Measurements from ENCODE around the gene CFAP99.

Gene CFAP99

DNA sequence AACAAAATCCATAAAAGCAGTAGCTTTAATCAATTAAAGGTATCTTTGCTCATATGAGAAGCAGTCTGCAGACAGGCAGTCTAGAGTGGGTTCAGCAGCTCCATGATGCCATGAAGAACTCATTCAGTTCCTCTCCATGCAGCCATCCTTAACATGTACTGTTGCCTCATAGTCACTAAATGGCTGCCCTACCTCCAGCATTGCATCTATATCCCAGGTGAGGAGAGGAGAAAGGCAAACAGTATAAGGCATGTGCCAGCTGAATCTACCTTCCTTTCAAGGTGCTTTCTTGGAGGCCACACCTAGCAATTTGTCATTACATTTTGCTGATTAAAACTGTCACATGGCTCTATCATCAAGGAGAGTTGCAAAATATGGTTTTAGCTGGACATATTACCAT lies 13.2 kb downstream of the CFAP99 start:
- no peak for DNase-seq

DNA sequence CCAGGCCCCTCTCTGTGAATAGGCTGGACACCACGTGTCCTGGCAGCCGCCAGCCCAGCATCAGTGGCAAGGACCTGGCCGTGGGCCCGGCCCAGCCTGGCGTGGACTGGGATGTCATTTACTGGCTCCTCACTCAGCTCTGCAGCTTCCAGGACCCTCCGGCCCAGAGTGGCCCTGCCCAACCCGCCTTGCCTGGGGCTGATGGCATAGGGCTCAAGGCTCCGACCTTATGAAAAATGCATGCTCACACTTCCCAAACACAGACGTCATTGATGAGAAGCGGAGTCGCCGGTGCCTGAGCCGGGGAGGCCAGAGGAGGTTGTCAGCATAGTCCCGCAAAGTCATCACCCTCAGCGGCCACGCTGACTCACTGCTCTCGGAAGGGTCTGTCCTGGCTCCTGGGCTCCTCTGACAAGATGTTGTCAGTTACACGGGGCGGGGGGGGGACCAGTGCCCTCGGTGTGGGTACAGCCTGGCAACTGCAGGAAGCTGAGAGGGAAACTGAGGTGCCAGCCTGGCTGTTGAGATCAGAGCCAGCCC lies 14.3 kb downstream of the CFAP99 start:
- no peak for DNase-seq

DNA sequence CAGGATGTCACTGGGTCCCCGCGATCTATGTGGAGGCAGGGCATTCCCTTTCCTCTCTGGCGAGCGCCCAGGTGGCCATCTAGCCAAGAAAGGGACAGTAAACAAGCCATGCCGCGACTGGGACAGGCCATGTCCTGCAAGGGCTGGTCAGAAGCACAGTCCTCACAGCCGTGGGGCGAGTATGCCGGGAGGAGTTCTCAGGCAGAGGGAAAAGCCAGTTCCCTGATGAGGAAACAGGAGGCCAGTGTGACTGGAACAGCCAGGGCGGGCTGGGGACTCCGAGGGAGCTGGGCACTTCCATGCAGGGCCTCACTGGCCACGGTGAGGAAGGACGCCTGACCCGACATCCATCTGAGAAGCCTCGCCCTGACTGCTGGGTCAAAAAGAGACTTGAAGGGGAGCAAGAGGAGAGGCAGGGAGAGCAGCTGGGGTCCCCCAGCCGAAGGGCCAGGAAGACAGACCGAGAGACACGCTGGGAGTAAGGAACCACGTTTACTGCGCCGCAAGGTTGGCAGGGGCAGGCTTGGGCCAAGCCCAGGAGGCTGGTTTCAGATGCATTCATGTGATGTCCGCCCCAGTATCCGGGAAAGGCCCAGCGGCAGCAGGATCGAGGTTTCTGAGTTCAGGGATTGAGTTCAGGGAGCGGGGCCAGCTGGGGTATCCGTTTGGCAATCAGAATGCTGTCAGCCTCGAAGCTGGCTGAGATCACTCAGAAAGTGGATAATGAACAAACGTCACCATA lies 15.0 kb downstream of the CFAP99 start:
- no peak for DNase-seq

DNA sequence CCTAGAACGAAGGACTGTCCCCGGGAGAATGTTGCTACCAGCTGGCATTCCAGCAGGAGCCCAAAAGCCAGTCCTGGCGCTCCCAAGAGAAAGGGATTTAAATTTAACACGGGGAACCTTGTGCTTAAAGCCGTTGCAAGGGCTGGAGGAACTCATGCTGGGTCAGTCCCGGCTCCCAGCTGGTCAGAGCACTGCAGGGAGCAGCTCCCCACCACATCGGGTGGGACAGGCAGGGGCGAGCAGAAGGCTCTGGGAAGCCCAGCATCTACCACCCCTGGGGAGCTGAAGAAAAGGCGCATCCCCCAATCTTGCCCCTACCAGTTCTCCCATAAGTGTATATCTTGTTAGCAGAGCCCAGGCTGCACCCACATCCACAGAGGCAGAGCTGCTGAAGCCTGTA lies 15.7 kb downstream of the CFAP99 start:
- no peak for DNase-seq

DNA sequence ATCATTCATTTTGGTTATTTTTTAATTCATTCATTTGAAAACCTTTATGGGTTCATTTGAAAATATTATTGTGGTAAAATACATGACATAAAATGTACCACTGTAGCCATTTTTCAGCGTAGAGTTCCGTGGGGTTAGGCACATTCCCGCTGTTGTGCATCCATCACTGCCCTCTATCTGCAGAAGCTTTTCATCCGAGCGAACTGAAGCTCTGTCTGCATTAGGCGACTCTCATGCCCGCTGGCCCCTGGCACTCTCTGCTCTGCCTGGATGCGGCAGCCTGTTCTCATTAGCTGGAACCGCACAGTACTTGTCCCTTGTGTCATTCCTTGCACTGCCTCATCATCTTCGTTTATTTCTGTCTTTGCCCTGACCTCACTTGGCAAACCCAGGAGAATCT lies 17.5 kb downstream of the CFAP99 start:
- DNase-seq: peak; percentile 77

DNA sequence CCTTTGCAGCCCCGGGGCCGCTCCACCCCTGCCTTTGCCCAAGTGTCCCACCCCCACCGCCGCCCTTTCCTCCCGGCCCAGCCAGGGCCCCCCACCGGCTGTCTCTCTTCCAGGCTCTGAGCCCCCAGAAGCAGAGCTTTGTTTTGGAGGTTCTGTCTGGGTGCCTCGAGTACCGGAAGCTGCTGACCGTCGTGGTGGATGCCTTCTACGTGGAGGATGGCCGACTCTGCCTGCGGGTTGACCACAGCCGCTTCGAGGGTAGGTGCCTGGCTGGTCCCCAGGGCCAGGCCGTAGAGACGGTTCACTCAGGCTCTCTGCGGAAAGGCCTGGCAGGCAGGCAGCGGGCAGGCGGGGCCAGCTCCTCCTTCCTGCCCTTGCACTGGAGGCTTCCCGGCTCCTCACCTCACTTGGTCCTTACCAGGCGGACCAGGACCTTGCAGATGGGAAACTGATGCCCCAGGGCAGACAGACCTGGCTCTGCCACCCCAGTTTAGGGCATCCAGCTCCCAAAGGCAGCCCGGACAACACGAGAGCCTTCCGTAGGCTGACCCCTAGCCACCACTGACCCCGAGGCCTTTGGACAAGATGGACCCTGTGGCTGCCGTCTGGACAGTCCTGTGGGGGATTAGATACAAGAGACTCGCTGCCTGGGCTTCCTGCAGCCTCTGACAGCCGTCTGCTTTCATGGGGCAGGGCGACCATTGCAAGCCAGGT lies 18.2 kb downstream of the CFAP99 start:
- no peak for DNase-seq

DNA sequence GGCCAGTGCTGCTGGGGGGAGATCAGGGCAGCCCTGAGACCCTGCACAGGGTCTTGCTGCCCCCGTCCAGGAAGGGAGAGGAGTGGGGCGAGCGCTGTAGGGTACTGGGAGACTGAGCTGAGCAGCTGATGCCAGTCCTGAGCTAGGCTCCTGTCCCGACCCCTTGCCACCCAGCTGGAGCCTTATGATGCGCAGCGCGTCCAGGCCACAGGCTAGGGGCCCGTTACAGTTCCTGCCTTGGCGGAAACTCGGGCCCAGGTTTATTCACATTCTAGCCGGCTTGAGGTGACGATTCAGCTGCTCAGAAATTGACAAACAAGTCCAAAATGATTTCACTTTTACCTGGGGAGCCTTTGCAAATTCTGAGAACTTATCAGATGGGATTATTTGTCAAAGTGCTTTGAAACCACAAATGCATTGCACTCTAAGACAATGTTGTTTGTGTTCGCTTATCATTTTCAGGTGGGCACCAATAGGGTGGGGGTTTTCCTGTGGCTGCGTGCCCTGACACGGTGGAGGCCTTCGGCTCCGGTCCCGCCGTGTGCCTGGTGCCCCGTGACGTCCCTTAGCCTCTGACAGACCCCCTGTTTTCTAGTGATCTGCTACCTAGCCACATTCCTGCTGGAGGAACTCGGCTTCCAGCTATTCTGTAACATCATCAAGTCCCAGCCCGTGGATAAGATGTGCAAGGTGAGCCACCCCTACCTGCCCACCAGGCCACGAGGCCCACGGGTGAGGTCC lies 18.9 kb downstream of the CFAP99 start:
- no peak for DNase-seq

DNA sequence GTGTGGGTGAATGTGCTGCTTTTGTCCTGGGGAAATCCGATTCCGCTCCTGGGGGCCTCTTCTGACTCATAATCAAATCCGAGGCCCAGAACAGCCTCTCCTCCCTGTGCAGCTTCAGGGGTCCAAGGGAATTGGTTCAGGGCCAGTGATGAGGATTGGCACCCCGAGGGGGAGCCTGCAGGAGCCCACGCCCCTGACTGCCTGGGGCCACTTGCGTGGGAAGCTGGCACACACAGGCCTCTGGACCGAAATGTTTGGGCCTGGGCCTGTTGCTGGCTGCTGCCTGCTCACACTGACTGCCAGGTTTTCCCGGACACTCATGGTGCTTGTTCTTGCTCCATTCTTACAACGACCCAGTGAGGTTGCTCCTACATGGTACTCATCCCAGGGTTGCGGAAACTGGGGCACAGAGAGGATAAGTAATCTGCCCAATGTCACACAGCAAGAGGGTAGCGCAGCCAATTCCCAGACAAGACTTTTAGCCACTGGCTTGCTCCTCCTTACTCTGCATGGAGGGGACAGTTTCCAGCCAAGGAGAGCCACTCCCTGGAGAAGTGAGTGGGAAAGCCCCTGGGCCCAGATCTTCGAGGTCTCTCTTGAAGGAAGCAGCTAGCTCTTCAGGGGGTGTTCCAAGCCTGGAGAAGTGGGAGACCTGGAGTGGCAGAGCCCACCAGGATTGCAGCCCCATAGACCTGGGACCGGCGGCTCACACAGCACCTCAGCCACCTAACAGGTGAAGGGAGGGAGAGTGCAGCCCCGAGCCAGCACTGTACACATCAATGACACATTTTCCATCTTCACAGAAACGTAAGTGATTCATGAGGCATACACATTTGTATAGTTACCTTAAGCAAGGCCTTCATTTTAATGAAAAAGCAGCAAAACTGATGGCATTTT lies 20.3 kb downstream of the CFAP99 start:
- no peak for DNase-seq

DNA sequence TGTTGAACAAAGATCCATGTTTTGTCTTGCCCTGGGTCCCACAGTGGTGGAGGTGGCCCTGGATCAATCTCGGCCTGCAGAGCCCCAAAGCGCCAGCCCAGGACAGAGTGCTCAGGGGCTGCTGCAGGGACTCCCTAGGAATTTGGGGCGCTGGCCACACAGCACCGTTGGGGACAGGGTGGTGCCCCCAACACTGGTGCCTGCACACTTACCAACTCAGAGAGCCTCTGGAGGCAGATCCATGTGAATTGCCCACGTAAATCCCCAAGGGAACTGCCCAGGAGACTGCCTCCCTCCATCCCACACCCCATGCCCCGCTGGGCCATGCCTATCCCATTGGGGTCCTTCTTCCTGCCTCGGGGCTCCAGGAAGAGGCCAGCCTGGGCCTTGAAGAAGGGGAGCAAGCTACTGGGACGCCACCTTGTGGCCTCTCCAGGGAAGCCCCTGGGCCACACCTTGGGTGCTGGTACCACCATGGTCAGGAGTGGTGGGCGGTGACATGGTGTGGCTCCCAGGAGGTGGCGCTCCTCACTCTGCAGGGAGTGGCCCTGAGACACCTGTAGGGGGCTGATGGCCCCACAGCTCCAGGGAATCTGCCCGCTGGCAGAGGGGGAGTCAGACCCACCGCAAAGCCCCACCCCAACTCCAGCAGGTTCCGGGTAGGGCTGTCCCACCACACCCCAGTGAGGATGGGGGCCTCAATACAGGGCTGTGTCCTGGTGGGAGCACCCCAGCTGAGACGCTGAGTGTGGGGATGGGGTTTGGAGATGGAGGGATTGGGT lies 22.8 kb downstream of the CFAP99 start:
- peak; percentile 92 for DNase-seq

DNA sequence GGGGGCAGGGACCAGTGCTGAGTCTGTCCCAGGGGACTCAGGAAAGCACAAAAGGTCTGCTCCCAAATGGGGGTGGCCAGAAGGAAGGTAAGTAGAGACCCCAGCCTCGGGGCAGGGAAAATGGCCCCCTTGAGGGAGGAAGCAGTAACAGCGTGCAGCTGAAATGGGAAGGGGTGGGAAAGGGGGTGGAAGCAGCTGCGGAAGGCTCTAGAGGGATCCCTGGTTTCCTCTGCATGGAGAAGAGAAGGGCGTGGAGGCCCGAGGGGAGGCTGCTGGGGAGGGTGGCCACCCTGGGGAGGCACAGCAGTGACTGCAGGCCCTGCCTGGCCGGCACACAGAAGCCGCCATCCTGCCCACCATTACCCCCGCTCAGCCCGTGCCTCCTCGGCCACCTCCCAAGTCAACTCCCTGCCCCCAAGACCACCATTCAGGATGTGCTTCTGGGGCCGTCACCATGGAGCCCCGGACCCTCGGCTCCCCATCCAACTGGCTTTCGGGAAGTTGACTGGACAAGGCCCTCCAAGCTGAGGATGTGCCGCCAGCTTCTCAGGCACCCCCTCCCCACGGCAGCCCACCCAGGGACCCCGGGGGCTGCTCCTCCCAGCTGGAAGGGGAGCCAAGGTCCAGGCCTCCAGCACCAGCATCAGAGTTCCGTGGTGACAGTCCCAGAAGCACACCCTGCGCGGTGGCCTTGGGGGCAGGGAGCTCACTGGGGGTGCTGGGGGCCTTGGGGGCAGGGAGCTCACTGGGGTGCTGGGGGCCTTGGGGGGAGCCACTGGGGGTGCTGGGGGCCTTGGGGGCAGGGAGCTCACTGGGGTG lies 23.6 kb downstream of the CFAP99 start:
- no peak for DNase-seq

DNA sequence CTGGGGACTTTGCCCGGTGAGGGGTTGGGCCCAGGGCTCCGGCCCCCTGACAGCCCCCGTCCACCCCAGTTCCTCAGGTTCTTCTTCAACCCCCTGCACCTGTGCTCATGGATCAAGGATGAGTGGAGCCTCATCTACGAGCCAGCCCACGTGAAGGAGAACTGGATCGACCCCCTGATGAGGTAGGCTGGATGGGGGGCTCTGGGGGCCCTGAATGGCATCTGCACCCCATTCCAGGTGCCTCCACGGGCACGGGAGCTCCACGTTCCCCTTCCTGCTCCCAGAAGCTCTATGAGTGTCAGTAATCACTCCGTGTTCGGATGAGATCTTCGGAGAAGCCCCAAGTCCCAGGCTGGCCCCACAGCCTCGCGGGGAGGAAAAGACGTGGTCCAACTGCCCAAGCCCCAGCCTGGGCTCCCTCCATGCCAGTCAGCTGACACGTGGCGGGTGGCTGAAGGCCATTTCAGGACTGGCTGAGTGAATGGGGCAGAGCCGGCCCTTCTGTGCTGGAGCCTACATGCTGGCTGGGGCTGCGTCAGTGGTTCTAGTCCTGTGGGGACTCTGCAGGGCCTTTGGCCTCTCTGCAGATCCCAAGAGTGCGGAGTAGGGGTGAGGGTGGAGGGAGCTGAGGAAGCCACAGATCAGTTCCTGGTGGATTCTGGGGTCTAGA lies 24.4 kb downstream of the CFAP99 start:
- DNase-seq: no peak

DNA sequence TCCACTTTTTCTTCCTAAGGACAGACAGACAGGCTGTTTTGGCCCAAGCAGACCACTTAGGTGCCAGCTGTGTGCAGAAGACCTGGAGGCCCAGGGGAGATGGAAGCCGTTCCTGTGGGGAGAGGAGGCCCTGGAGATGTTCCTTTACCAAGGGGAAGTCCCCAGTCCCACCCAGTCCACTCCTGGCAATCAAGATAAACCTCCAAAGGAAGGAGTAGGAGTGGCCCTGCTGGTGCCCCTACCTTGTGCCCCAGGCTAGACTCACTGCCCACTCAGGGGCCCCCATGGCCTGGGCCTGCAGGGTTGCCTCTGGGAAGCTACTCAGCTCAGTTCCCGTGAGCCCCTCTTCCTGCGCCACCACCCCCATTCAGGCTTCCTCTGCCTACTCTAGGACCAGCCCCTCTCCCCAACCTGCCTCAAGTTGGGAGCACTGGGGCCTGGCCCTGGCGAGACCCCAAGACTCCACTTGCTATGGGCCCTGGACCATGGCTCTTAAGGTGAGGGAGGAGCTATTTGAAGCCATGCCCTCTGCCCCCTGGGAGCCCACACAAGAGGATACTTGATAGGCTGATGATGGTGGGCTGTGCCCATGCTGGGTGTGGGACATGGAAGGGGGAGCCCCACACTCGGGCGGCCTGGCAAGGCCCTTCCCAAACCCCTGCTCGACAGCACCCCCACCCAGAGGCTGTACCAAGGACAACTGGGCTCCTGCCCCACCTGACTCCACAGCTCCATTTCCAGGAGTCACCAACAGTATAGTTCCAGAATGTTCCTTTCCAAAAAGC lies 25.4 kb downstream of the CFAP99 start:
- no peak for DNase-seq

DNA sequence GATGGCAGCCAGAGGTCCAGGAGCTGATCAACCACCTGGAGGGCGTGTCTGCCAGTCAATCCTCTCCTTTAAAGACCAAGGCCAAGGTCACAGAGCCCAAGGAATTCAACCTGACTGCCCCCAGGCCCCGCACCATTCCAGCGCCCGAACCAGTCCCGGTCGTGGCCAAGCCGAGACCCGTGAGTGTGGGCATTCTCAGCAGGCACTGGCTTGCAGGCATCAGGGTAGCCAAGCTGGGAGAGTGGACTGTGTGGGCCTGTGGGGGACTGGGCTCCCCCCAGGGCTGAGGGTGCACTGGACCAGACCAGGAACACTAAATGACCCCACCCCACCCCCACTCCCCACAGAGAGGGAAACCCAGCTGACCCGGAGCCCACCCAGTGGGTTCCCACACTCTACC lies 26.4 kb downstream of the CFAP99 start:
- no peak for DNase-seq

DNA sequence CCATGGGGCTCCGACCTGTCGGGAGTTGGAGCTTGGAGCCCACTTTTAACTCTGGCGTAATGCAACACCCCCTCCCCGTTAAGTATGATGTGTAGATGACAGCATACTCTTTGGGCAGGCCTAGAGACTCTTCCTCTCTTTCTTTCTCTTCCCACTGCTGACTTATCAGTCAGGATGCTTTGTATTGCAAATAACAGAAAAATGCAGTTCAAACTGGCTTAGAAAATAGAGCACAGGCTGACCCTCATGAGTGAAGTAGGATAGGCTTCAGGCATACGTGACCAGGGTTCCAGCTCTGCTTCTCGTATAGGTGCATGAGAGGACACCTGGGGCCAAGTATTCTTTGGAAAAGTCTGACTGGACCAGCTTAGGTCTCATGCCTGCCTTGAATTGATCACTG lies 26.8 kb downstream of the CFAP99 start:
- DNase-seq: no peak

DNA sequence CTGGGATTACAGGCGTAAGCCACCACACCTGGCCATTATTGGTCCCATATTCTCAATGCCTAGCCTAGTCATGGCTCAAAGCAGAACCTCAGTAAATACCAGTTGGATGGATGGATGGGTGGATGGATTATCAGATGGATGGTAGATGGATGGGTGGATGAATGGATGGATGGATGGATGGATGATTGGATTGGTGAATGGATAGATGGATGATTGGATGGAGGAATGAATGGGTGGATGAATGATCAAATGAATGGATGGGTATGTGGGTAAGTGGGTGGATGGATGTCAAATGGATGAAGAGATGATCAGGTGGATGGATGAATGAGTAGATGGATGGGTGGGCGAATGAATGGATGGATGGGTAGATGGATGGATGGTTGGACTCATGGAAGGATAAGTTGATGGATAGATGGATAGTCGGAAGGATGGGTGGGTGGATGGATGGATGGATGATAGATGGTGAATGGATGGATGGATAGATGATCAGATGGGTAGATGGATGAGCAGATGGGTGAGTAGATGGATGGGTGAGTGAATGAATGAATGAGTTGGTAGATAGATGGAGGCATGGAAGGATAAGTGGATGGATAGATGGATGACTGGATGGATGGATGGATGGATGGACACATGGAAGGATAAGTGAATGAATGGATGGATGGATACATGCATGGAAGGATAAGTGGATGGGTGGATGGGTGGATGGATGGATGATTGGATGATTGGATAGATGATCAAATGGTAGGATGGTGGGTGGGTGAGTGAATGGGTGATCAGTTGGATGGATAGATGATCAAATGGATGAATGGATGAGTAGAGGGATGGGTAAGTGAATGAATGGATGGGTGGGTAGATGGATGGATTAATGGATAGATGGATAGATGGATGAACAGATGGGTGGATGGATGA lies 28.2 kb downstream of the CFAP99 start:
- no peak for DNase-seq

DNA sequence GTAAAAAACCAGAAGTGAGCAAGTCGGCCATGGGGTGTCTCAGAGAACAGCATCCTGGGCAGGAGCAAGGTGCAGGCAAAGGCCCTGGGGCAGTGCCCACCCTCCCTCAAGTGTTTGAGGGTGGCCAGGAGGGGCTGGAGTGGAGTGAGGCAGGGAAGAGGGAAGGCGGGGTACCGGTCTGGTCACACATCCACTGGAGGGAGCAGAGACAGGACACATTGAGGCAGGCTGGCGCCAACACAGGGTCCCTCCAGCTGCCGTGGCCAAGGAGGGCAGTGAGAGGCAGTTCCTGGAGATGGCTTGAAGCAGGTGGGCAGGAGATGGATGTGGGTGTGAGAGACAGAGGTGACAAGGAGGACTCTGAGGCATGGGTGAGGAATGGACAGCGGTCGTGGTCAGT lies 29.8 kb downstream of the CFAP99 start:
- DNase-seq: no peak

DNA sequence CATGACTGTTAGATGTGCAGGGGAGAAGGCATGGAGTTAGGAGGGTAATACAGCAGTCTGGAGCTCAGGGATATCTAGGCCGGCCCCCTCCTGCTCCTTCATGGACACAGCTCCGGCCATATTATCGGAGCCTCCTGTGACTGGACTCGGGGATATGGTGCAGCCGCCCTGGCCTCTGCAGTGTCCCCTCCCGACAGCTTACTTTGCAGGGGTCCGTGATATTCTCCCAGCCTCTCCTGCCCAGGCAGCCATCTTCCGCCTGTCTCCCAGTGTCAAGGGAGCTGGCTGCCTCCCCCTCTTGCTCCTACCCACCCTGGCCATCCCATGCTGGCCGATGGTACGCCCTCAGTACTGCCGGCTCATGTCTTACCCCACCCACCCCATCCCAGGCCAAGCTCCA lies 30.3 kb downstream of the CFAP99 start:
- DNase-seq: no peak
